ENCODE results near the gene FUZ.

GRCh38 chr19:49855676-49856573, 42.8 kb upstream of the FUZ start:
- no peak for TF ChIP-seq CTCF (IDR thresholded peaks at IDR 0.05; ENCODE audit: insufficient read depth, low read length, poor library complexity, severe bottlenecking)
- no peak for TF ChIP-seq EZH2phosphoT487 (conservative IDR thresholded peaks at IDR 0.05; ENCODE audit: low read length)
